ENCODE data around the gene TAF11L5.
"Not testable (repeated sequence)": the region's sequence is repeated elsewhere in the genome, so short reads cannot be mapped to it uniquely, and the experiment has no call there.

Gene TAF11L5

DNA sequence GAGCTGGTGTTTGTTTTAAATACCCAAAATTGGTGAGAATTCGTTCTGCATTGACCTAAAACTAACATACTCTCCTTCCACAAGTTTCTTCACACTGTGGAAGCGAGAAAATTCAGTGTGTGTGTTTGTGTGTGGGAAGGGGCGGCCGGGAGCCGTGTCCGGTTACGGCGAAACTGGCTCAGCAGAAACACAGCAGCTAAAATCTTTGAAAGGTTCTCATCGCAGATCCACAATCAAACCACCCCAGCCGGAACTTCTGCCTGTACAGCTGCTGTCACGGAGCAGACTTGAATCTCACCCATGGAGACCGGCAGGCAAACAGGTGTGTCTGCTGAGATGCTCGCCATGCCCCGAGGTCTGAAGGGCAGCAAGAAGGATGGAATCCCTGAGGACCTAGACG, at the start of gene TAF11L5:
Gene TAF11L5 (plus strand): TSS at position 301 of the 400 bp plus-strand sequence.
- DNase-seq: not testable (repeated sequence)

DNA sequence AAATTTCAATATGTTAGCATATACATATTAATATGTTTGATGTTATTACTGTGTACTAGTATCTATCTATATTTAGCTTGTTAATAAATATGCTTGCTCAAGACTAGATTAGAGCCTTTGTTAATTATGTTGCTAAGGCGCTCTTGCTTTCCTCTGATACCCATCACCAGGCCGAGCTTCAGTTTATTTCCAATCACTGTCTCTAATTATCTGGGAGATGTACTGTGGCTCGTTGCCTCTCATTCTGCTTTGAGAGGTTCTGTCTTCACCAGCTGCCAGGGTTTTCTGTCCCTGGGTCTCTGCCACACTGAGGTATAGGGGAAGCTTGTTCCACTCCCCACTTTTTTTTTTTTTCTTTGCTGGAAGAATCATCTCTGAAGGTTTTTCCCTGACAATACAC, 48.0 kb upstream of the TAF11L5 start:
- DNase-seq: no peak

DNA sequence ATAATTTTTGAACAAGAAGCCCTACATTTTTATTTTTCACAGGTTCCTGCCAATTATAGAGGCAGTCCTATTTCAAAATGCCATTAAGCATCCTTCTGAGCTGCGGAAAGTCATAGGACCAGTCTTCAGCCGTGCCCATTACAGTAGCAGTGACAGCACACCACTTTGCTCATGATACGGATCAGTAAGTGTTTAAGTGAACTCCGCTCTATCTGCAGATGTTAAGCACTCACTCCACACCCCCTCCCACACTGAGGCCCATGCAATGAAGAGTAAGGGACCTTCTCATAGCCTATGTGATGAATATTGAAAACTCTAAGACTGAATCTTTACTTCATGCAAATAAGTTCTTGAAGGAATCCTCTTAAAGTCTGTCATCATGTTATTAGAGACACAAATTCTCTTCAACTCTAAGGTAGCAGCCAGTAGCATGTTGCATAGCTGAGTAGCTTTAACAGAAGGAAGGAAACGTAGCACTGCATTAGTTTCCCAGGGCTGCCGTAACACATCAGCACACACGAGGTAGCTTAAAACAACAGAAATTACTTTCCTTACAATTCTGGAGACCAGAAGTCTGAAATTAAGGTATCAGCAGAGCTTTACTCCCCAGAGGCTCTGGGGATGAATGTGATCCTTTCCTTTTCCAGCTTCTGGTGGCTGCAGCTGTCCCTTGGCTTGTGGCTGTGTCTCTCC, 47.3 kb upstream of the TAF11L5 start:
- DNase-seq: no peak

DNA sequence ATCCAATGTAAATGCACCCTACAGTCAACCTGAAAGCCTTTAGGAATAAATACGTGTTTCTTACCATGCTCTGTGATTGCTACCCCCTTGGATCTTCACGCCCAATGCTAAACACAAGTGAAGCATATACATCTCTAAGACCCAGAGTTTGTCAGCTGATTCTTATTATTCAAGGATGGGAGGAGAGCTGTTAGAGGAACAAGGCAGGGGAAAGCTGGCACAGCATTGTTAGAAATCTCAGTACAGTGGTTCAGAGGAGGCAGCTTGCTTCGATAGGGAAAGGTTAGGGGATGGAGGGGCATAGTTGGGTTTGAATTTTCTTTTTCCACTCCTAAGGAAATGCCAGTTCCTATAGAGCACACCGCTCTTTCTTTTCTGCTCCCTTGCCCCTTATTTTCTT, 43.7 kb upstream of the TAF11L5 start:
- DNase-seq: no peak

DNA sequence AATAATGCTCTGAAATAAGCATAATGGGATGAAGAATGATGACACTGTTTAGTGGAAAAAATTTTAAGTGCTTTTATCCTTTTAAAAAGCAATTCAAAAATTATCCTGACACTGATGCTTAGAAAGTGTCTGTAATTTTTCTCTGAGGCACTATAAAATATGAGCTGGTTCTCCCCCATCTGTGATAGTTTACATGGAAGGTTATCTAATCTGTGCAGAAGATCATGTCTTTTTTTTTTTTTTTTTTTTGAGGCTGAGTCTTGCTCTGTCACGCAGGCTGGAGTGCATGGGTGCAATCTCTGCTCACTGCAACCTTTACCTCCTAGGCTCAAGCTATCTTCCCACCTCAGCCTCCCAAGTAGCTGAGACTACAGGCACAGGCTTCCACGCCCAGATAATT, 42.2 kb upstream of the TAF11L5 start:
- no peak for DNase-seq

DNA sequence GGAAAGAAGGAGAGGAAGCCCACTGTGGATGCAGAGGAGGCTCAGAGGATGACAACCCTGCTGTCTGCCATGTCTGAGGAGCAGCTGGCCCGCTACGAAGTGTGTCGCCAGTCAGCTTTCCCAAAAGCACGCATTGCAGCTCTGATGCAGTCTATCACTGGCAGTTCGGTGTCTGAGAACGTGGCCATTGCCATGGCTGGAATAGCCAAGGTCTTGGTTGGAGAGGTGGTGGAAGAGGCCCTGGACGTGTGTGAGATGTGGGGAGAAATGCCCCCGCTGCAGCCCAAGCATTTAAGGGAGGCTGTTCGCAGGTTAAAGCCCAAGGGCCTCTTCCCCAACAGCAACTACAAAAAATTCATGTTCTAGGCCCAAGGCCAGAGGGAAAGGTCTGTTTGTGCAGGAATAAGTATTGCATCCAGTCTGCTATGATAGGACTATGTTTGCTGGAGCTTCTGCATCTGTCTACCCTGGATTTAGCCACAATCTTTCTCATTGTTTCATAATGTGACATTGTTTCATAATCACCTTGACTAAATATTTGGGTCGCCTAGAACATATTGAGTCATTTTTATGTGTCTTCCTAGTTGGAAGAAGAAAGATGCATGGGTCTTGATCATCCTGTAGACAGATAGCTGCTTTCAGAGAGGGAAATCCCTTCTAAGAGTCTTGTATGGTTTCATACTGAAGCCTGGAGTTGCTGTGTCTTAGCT, 38.4 kb upstream of the TAF11L5 start:
- not testable (repeated sequence) for DNase-seq

DNA sequence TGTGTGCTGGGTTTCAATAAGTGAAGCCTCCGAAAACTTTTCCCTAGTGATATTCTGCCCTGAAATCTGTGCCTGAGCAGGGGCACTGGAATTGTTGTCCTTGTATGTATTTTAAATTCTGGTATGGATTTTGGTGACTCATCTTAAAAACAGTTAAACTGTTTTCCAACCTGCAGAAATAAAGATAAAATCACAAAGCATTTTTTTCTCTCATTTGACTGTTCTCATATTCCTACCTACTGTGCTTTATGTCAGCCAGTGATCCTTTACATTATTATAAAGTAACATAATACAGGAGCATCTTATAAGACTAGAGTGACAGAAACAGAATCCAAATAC, 37.9 kb upstream of the TAF11L5 start:
- no peak for DNase-seq

DNA sequence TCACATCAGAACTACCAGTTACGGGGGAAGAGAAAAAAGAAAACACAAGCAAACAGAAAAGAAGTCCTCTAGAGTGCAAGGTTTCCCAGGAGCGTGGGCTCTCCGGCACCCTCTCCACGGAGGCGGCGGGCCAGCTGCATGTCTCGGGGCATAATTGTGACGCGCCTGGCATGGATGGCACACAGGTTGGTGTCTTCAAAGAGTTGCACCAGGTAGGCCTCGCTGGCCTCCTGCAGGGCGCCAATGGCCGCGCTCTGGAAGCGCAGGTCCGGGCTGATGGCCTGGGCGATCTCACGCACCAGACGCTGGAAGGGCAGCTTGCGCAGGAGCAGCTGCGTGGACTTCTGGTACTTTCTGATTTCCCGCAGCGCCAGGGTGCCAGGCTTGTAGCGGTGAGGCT, 33.8 kb upstream of the TAF11L5 start:
- not testable (repeated sequence) for DNase-seq

DNA sequence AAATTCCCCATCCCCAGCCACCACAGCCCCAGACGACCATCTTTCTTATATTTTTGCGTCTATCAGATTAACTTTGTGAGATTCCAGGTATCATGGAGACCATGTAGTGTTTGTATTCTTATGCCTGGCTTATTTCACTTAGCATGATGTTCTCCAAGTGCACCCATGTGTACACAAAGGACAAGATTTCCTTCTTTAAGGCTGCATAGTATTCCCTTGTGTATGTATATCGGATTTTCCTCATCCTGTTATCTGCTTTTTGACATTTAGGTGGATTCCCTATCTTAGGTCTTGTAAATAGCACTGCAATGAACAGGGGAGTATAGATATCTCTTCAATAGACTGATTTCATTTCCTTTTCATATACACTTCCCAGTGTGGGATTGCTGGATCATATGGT, 32.3 kb upstream of the TAF11L5 start:
- no peak for DNase-seq

DNA sequence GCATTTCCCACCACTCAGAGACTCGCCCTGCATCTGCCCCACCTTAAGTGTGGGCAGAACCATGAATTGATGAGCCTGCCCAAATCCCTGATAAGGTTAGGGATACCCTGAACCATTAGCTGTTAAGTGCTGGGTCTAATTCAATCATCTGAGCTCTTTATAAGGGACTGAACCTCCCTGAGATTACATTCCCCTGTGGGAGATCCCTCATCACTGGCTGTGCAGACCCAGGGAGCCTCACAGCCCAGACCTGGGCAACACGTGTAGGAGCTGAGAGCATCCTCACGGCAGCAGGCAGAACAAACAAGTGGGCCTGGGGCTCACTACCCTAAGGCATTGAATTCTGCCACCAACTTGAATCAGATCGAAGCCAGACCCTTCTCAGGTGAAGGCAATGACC, 27.6 kb upstream of the TAF11L5 start:
- DNase-seq: no peak

DNA sequence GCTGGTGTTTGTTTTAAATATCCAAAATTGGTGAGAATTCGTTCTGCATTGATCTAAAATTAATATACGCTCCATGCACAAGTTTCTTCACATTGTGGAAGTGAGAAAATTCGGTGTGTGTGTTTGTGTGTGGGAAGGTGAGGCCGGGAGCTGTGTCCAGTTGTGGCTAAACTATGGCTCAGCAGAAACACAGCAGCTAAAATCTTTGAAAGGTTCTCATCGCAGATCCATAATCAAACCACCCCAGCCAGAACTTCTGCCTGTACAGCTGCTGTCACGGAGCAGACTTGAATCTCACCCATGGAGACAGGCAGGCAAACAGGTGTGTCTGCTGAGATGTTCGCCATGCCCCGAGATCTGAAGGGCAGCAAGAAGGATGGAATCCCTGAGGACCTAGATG, 27.1 kb upstream of the TAF11L5 start, which contains the start of gene TAF11L2:
Gene TAF11L2 (plus strand): TSS at position 301 of the 400 bp plus-strand sequence.
- not testable (repeated sequence) for DNase-seq

DNA sequence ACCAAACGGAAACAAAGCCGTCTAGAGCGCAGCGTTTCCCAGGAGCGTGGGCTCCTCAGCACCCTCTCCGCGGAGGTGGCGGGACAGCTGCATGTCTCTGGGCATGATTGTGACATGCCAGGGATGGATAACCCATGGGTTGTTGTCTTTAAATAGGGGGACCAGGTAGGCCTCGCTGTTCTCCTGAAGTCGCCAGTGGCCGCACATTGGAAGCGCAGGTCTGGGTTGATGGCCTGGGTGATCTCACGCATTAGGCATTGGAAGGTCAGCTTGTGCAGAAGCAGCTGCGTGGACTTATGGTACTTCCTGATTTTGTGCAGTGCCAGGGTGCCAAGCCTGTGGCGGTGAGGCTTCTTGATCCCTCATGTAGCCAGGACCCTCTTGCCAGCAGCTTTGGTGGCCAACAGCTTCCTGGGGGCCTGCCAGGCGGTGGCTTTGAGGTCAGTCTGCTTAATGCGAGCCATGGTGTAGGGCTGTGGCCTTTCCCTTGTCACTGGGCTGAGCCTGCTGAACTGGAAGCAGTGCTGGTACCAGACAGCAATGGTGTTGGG, 13.2 kb upstream of the TAF11L5 start:
- DNase-seq: no peak

DNA sequence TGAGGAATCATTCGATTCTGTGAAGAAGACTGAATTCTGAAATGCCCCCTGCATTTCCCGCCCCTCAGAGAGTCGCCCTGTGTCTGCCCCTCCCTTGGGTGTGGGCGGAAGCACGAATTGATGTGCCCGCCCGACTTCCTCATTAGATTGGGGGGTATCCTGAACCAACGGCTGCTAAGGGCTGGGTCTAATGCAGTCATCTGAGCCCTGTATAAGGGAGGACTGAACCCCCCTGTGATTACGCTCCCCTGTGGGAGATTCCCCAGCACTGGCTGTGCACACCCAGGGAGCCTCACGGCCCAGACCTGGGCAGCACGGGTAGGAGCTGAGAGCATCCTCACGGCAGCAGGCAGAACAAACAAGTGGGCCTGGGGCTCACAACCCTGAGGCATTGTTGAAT, 7.5 kb upstream of the TAF11L5 start:
- DNase-seq: not testable (repeated sequence)

DNA sequence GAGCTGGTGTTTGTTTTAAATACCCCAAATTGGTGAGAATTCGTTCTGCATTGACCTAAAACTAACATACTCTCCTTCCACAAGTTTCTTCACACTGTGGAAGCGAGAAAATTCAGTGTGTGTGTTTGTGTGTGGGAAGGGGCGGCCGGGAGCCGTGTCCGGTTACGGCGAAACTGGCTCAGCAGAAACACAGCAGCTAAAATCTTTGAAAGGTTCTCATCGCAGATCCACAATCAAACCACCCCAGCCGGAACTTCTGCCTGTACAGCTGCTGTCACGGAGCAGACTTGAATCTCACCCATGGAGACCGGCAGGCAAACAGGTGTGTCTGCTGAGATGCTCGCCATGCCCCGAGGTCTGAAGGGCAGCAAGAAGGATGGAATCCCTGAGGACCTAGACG, 7.0 kb upstream of the TAF11L5 start, which contains the start of gene TAF11L3:
Gene TAF11L3 (plus strand): TSS at position 301 of the 400 bp plus-strand sequence.
- DNase-seq: not testable (repeated sequence)

DNA sequence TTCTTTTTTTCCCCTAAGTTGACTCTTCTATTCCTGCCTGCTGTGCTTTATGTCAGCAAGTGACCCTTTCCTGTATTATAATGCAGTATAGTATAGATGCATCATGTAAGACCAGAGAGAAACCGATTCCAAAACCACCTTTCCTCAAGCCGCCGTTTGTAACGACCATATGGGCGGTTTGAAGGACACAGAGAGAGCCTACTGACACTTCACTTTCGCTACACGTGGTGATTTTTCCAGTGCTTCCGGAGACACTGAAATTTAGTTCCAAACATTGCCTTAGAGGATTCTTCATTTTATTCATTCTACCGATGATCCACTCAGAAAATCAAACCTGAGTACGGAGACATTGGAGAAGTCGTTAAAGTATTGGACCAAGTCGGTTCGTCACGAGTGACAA, 5.5 kb upstream of the TAF11L5 start:
- not testable (repeated sequence) for DNase-seq

DNA sequence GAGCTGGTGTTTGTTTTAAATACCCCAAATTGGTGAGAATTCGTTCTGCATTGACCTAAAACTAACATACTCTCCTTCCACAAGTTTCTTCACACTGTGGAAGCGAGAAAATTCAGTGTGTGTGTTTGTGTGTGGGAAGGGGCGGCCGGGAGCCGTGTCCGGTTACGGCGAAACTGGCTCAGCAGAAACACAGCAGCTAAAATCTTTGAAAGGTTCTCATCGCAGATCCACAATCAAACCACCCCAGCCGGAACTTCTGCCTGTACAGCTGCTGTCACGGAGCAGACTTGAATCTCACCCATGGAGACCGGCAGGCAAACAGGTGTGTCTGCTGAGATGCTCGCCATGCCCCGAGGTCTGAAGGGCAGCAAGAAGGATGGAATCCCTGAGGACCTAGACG, 3.5 kb upstream of the TAF11L5 start, which contains the start of gene TAF11L4:
Gene TAF11L4 (plus strand): TSS at position 301 of the 400 bp plus-strand sequence.
- not testable (repeated sequence) for DNase-seq

DNA sequence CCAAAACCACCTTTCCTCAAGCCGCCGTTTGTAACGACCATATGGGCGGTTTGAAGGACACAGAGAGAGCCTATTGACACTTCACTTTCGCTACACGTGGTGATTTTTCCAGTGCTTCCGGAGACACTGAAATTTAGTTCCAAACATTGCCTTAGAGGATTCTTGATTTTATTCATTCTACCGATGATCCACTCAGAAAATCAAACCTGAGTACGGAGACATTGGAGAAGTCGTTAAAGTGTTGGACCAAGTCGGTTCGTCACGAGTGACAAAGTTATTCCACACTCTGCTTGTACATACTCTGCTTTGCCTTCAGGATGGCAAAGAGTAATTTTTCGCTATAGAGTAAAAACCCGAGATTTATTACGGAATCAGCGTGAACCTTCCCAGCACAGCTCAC, 1.5 kb downstream of the TAF11L5 start:
- DNase-seq: not testable (repeated sequence)

DNA sequence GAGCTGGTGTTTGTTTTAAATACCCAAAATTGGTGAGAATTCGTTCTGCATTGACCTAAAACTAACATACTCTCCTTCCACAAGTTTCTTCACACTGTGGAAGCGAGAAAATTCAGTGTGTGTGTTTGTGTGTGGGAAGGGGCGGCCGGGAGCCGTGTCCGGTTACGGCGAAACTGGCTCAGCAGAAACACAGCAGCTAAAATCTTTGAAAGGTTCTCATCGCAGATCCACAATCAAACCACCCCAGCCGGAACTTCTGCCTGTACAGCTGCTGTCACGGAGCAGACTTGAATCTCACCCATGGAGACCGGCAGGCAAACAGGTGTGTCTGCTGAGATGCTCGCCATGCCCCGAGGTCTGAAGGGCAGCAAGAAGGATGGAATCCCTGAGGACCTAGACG, 3.3 kb downstream of the TAF11L5 start, which contains the start of gene TAF11L6:
Gene TAF11L6 (plus strand): TSS at position 301 of the 400 bp plus-strand sequence.
- not testable (repeated sequence) for DNase-seq
